BLaER1 (cell line): ENCODE results near the gene CDC45.

ENCODE experiments used
- H3K27ac ChIP-seq: shearing (Covaris generic); formaldehyde crosslinking; 2 replicates; pipeline ENCODE4 v1.8.1; 2022
- H3K27me3 ChIP-seq: shearing (Covaris generic); formaldehyde crosslinking; 2 replicates; pipeline ENCODE4 v1.8.1; 2022
- H3K36me3 ChIP-seq: shearing (Covaris generic); formaldehyde crosslinking; 2 replicates; pipeline ENCODE4 v1.8.1; 2022
- H3K4me1 ChIP-seq: shearing (Covaris generic); formaldehyde crosslinking; 2 replicates; pipeline ENCODE4 v1.8.1; 2022
- H3K4me2 ChIP-seq: shearing (Covaris generic); formaldehyde crosslinking; 2 replicates; pipeline ENCODE4 v1.8.1; 2022
- H3K4me3 ChIP-seq: shearing (Covaris generic); formaldehyde crosslinking; 2 replicates; pipeline ENCODE4 v1.8.1; 2022
- H3K9ac ChIP-seq: shearing (Covaris generic); formaldehyde crosslinking; 2 replicates; pipeline ENCODE4 v1.8.1; 2022
- H3K9me3 ChIP-seq: shearing (Covaris generic); formaldehyde crosslinking; 2 replicates; pipeline ENCODE4 v1.8.1; 2022
- H4K20me1 ChIP-seq: shearing (Covaris generic); formaldehyde crosslinking; 2 replicates; pipeline ENCODE4 v1.8.1; 2022
- Cebpa-rat ChIP-seq: shearing (Covaris generic); IDR thresholded peaks from 2 replicates; pipeline ENCODE4 v1.8.1; 2022

The CDC45 gene

DNA sequence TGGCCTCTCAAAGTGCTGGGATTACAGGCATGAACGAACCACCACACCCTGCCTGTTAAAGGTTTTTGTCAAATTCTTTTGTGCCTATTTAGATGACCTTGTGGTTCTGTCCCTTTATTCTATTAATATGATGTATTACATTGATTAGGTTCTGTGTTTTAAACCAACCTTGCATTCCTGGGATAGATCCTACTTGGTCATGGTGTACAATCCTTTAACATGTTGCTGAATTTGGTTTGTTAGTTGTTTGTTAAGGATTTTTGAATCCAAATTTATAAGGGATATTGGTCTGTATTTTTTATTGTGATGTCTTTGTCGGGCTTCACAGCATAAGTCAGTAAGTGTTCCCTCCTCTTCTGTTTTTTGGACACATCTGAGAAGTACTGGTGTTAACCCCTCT lies 73.5 kb downstream of the CDC45 start:
- H4K20me1 ChIP-seq, result no peaks in the 10 kb centered on the region
- H3K36me3 ChIP-seq, result no peaks in the 10 kb centered on the region
- H3K27me3 ChIP-seq, result no peaks in the 10 kb centered on the region
- no peaks in the 10 kb centered on the region for H3K4me1 ChIP-seq
- no peak overlapping the region for H3K4me2 ChIP-seq
- TF ChIP-seq Cebpa-rat, result no peak
- no peak overlapping the region for H3K4me3 ChIP-seq
- H3K27ac ChIP-seq, result no peak overlapping the region
- peaks cover 14% of the 10 kb centered on the region; the same call in 1 of the 2 replicates for H3K9me3 ChIP-seq
- H3K9ac ChIP-seq, result no peak overlapping the region

DNA sequence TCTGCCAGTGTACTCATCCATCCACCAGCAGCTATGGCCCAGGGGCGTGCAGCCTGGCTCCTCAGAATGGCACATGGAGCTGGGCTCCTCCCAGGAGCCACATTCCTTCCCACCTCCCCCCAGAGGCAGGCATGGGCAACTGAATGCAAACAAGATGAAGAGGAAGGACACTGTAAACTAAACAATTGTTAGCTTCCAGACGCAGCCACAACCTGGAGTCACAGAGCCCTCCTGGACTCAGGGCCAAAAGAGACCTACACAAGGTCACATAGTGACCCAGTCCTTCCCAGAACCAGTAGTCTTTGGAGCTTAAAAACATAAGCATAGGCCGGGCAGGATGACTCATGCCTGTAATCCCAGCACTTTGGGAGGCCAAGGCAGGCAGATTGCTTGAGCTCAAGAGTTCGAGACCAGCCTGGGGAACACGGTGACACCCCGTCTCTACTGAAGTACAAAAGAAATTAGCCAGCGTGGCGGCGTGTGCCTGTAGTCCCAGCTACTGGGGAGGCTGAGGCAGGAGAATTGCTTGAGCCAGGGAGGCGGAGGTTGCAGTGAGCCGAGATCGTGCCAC lies 75.2 kb downstream of the CDC45 start:
- H3K27ac ChIP-seq, result no peak overlapping the region
- no peak overlapping the region for H3K9ac ChIP-seq
- no peaks in the 10 kb centered on the region for H3K27me3 ChIP-seq
- H3K4me2 ChIP-seq, result no peak overlapping the region
- no peaks in the 10 kb centered on the region for H3K36me3 ChIP-seq
- TF ChIP-seq Cebpa-rat, result no peak
- H3K9me3 ChIP-seq, result peaks cover 14% of the 10 kb centered on the region; the same call in 1 of the 2 replicates
- H4K20me1 ChIP-seq, result no peaks in the 10 kb centered on the region
- H3K4me1 ChIP-seq, result no peaks in the 10 kb centered on the region
- H3K4me3 ChIP-seq, result no peak overlapping the region

DNA sequence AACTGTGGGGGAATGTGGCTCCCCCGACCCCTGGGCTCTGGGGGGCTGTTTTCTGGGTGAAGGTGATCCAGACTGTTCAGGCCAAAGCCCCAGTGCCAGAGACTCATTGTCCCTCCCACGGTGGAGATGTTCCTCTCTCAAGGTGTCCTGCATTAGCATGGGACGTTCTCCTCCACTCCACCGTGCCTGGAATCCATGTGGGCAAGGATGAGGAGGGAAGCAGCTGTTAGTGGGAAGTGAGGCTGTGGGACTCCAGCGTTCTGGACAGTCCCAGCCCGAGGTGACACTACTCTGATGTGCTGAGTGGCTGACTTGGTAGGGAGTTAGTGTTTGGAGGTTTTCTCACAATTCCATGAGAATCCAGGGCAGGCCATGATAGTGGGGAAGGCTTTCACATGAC lies 75.9 kb downstream of the CDC45 start:
- Histone ChIP-seq H3K27ac (no peak overlapping the region), H3K9ac (no peak overlapping the region), H3K4me1 (no peaks in the 10 kb centered on the region), H3K9me3 (peaks cover 14% of the 10 kb centered on the region; the same call in 1 of the 2 replicates), H3K4me3 (no peak overlapping the region), H3K4me2 (no peak overlapping the region), H4K20me1 (no peaks in the 10 kb centered on the region), H3K27me3 (no peaks in the 10 kb centered on the region), H3K36me3 (no peaks in the 10 kb centered on the region)
- TF ChIP-seq Cebpa-rat, result no peak

DNA sequence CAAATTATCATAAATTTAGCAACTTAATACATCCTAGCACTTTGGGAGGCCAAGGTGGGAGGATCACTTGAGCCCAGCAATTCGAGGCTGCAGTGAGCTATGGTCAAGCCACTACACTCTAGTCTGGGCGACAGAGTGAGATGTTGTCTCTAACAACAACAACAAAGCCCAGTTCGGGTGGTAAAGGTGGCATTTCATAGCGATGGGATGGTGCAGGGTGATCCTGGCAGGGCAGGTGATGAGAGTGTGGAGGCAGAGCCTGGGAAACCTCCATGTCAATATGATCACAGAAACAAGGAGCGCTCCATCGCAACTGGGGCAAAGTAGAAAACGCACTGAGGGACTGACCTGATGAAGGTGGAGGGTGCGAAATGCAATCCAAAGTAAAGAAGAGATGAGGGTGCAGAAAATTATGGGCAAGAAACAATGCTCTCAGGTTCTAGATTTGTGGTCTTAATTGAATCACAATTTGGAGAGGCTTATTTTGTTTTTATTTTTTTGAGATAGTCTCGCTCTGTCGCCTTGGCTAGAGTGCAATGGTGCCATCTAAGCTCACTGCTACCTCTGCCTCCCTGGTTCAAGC lies 77.3 kb downstream of the CDC45 start:
- no peaks in the 10 kb centered on the region for H3K4me1 ChIP-seq
- no peak overlapping the region for H3K4me3 ChIP-seq
- no peak overlapping the region for H3K27ac ChIP-seq
- TF ChIP-seq Cebpa-rat, result no peak
- peaks cover 14% of the 10 kb centered on the region; the same call in 1 of the 2 replicates for H3K9me3 ChIP-seq
- H3K9ac ChIP-seq, result no peak overlapping the region
- no peaks in the 10 kb centered on the region for H3K36me3 ChIP-seq
- H3K27me3 ChIP-seq, result no peaks in the 10 kb centered on the region
- no peak overlapping the region for H3K4me2 ChIP-seq
- H4K20me1 ChIP-seq, result no peaks in the 10 kb centered on the region

DNA sequence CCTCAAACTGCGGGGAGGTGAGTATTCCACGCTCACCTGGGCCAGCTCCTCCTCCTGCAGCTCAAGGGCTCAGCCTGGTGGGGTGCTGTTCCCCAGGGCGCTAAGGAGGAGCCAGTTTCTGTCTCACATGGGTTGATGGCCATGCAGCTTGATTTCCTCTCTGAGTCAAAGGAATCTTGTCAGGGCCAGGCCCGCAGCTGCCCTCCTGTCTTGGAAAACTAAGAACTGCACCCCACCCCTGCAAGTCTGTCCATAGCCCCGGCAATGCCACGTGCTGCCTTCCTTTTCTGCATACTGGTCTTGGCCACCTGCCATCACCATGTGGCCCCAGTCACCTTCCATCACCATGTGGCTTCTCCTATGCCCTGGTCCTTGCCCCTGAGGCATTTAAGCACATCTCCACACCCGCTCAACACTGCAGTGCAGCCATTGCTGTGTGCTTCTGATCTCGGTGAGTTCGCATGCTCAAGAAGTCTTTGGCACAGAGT lies 79.6 kb downstream of the CDC45 start:
- no peak overlapping the region for H3K4me2 ChIP-seq
- H3K27me3 ChIP-seq, result no peaks in the 10 kb centered on the region
- no peak overlapping the region for H3K27ac ChIP-seq
- H3K4me3 ChIP-seq, result no peak overlapping the region
- H3K9ac ChIP-seq, result no peak overlapping the region
- TF ChIP-seq Cebpa-rat, result no peak
- no peaks in the 10 kb centered on the region for H3K4me1 ChIP-seq
- no peaks in the 10 kb centered on the region for H4K20me1 ChIP-seq
- H3K36me3 ChIP-seq, result no peaks in the 10 kb centered on the region
- no peaks in the 10 kb centered on the region for H3K9me3 ChIP-seq

DNA sequence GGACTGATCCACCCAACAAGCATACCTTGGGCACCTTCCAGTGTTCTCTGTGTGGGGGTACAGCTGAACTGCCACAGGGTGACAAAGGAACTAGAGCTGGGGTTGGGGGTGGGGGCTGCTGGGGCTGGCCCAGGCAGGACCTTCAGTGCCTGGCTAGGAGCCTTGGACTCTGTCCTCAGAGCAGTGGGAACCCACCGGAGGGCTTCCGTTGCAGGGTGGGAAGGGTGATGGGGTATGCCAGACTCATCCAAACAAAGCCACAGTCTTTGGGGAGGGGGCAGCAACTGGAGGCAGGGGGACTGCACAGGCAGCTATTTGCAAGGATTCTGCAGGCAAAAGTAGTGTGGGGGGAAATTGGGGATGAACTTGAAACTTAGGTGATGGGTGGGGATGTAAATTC lies 80.2 kb downstream of the CDC45 start:
- Histone ChIP-seq H3K27ac (no peak overlapping the region), H3K9me3 (no peaks in the 10 kb centered on the region), H3K4me3 (no peak overlapping the region), H3K9ac (no peak overlapping the region), H3K36me3 (no peaks in the 10 kb centered on the region), H3K4me1 (no peaks in the 10 kb centered on the region), H3K4me2 (no peak overlapping the region), H3K27me3 (no peaks in the 10 kb centered on the region), H4K20me1 (no peaks in the 10 kb centered on the region)
- TF ChIP-seq Cebpa-rat, result no peak

DNA sequence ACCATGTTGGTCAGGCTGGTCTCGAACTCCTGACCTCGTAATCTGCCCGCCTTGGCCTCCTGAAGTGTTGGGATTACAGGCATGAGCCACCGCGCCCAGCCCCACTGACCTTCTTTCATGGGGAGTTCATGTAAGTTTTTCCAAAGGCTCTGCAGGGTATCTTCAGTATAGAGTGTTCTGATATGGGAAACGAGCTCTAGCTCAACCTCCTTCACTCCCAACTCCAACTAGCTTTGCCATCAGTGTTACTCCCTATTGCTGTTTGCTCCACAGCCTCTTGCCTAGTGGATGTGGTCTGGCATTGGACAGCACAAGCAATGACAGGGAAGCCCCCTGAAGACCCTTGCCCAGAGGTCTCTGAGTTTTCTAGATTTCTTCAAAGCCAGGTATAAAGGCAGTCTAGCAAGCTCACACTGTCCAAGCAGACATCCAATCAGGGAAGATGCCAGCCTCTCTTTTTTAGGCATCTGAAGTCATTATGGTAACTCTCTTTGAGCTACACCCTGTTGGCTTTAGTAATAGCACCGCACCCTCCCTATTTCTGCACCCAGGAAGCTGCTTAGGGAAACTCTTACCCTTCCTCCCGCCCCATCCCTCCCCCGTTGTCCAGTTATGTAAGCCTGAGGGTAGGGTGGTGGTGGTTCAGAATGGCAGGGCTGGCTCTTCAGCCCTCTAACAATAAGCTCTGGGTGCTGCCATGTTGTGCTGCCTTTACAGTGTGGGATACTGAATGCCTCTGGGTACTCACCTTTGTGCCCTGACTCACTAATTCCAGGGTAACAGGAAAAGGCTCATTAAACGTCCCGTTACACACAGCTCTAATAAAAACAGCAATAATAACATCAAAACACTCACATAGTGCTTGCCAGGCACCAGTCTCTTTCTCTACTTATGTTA lies 85.9 kb downstream of the CDC45 start:
- Histone ChIP-seq H4K20me1 (no peaks in the 10 kb centered on the region), H3K4me1 (peaks cover 5% of the 10 kb centered on the region), H3K9me3 (no peaks in the 10 kb centered on the region), H3K27me3 (no peaks in the 10 kb centered on the region), H3K36me3 (no peaks in the 10 kb centered on the region), H3K27ac (no peak overlapping the region), H3K4me2 (no peak overlapping the region), H3K4me3 (no peak overlapping the region), H3K9ac (no peak overlapping the region)
- no peak for TF ChIP-seq Cebpa-rat

DNA sequence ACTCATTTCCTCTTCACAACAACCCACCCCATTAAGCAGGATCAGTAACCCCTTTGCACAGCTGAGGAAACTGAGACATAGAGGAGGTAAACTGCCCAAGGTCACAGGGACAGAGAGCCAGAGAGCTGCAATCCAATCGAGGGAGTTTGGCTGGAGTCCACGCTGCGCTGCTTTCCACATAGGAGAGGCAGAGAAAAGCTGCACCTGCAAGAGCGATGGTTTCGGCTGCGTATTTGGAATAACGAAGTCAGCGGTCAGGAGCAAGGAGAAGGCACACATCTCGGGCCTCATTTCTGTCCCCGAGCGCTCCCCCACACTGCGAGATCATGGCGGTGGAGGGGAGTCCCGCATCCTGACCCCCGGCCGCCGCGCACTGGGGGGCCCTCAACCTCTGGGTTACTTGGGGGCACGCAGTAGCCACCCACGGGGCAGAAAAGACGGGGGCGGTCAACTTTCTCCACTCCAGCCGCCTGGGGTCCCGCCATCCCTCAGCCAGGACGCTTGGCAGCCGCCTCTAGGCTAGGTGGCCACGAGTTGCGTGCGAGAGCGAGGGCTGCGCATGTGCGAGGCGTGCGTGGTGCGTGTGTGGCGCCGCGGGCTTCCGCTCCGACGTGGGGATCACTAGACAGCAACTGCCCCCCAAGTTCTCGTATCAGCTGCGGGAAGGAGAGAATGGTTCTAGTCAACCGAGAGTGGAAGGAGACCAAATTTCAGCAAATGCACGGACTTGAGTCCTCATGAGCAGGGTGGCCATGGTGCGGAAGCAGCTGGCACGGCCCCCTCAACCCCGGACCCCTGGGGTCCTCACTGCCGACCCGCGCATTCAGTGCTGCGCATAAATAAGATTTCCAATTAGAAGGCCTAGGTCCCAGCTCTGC lies 86.8 kb downstream of the CDC45 start:
- no peak overlapping the region for H3K4me2 ChIP-seq
- H4K20me1 ChIP-seq, result no peaks in the 10 kb centered on the region
- no peaks in the 10 kb centered on the region for H3K9me3 ChIP-seq
- no peak for TF ChIP-seq Cebpa-rat
- H3K27ac ChIP-seq, result no peak overlapping the region
- H3K36me3 ChIP-seq, result no peaks in the 10 kb centered on the region
- H3K9ac ChIP-seq, result no peak overlapping the region
- no peaks in the 10 kb centered on the region for H3K27me3 ChIP-seq
- H3K4me1 ChIP-seq, result peaks cover 5% of the 10 kb centered on the region
- no peak overlapping the region for H3K4me3 ChIP-seq

DNA sequence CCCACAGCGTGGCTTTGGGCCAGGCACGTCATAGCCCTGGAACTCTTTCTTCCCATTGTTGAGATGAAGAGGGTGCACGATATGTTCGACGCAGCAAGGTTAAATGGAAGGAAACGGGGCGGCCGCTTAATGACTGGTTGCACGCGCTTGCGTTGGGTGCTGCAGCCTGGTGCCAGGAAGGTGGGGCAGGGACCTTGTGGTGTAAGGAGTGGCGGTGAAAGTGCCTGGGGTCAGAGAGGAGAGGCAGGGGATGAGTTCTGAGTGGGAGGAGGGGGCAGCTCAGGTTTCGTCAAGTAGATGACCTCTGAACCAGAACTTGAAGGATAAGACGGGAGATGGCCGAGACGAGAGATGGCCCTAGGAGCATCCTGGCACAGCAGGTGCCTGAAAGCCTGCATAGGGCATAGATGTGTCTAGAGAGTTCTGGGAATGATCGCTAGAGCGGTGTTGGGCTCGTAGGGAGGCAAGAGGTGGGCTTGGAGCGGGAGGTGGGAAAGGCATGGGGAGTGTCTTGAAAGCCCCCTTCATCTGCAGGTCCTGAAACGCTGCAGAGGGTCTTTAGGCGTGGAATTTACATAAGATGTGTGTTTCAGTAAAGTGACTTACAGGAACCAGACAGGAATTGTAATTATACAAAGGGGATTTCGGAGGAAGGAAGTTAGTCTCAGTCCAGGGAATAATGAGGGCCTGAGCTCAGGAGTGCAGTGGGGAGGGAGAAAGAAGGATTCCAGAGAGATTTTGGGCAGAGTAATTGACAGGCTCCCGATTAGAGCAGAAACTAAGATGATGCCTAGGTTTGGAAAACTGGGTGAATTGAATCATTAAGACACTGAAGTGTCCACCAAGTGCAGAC lies 87.7 kb downstream of the CDC45 start:
- Histone ChIP-seq H3K36me3 (no peaks in the 10 kb centered on the region), H3K9me3 (no peaks in the 10 kb centered on the region), H3K9ac (no peak overlapping the region), H3K4me3 (no peak overlapping the region), H3K27me3 (no peaks in the 10 kb centered on the region), H3K27ac (no peak overlapping the region), H3K4me2 (no peak overlapping the region), H4K20me1 (no peaks in the 10 kb centered on the region), H3K4me1 (peaks cover 5% of the 10 kb centered on the region)
- TF ChIP-seq Cebpa-rat, result no peak
